Cardiac fibroblast (primary cell): Measurements from ENCODE around the gene STK26.

ENCODE experiments used
- DNase-seq, 2 donors: peaks; one replicate each; pipeline versions ENCODE4 v3.0.0 to v3.0.0-alpha.2; 2010; ENCODE audit warnings: low read depth in 2 of 2
- H3K4me3 ChIP-seq, 2 donors: replicated peaks in 1 of 2; 1 replicate in 1 of 2; 2 replicates in 1 of 2; pipeline ENCODE4 v1.5.1; 2011; ENCODE audit warnings: low read depth in 2 of 2, low read length in 2 of 2, mild to moderate bottlenecking in 2 of 2, moderate library complexity in 1 of 2
- CTCF ChIP-seq: IDR thresholded peaks from one replicate; pipeline ENCODE4 v1.5.1; 2011; ENCODE audit warnings: low read depth, mild to moderate bottlenecking, low read length, inconsistent platforms

Gene STK26

DNA sequence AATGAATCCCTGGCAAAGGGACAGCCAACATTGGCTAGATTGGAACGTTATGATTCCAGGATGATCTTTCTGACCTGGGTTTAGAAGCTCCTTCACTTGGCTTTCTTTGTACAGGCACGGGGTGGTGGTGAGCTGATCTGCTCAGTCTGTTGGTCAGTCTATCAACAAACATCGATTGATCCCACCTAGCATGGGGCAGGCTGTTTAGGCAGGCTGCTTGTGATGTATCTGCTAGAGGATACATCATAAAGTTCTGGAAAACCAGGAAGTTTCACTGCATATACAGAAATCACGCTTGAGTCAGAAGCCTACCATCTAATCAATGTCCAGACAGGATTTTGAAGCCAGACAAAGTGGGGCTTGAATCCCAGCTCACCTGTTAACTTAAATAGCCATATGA, 97.8 kb downstream of the STK26 start:
- H3K4me3 ChIP-seq: no peak overlapping the region
- DNase-seq: no peak
- no peak for TF ChIP-seq CTCF
